Psoas muscle (tissue), 8 donors: ENCODE data around the gene DYNC1LI1. TPM values are rescaled to one million over a fixed set of nuclear protein-coding genes. Genes with fewer than 3 reads are reported as not detected.

Experiments
- ATAC-seq, 4 donors: fragments of 200-7000 bp; cut with Tn5 transposase; one replicate each; pipeline ENCODE4 v1.9.1; 2020; ENCODE audit warnings: moderate library complexity in 3 of 4, mild to moderate bottlenecking in 2 of 4
- DNase-seq, 2 donors: peaks; one replicate each; pipeline ENCODE4 v3.0.0-alpha.2; 2020
- H3K27ac ChIP-seq: fragments of 200-600 bp; one replicate; pipeline ENCODE4 v1.8.0; 2022
- H3K27me3 ChIP-seq, 3 donors: fragments of 200-600 bp in 1 of 3; one replicate each; pipeline versions ENCODE4 v1.6.1 to v1.8.0; 2013 to 2022; ENCODE audit warnings: low read length in 2 of 3, mild to moderate bottlenecking in 2 of 3, moderate library complexity in 1 of 3; ENCODE audit not compliant: insufficient read depth in 3 of 3
- H3K36me3 ChIP-seq, 2 donors: fragments of 200-600 bp in 1 of 2; one replicate each; pipeline versions ENCODE4 v1.6.1 to v1.8.0; 2013 to 2022; ENCODE audit warnings: low read depth in 1 of 2, mild to moderate bottlenecking in 1 of 2, moderate library complexity in 1 of 2; ENCODE audit not compliant: insufficient read depth in 1 of 2
- H3K4me1 ChIP-seq: fragments of 200-600 bp; one replicate; pipeline ENCODE4 v1.8.0; 2022
- H3K4me3 ChIP-seq: fragments of 200-600 bp; one replicate; pipeline ENCODE4 v1.8.0; 2022; ENCODE audit warnings: mild to moderate bottlenecking
- H3K9me3 ChIP-seq: fragments of 200-600 bp; one replicate; pipeline ENCODE4 v1.8.0; 2022
- CTCF ChIP-seq: fragments of 200-600 bp; IDR thresholded peaks from one replicate; pipeline ENCODE4 v1.8.0; 2022; ENCODE audit warnings: antibody characterized with exemption
- WGBS, 3 donors: extraction: QIAGEN DNeasy Blood & Tissue Kit; methylation state at CpG; one replicate each; pipeline versions ENCODE4 v1.1.6 to v1.1.7; 2013; 5-methylcytosine and 5-hydroxymethylcytosine counted together
- intact Hi-C, 2 donors: fragments of 100-400 bp; cut with DNase I; formaldehyde crosslinking; loops; one replicate each; pipeline versions ENCODE4 v1.11.0 to v1.14.2; 2022
- polyA plus RNA-seq, 3 donors: library from polyadenylated mRNA; stranded (reverse); fragments of 200-250 nt; gene quantifications; one replicate each; pipeline ENCODE4 v1.2.3, GENCODE V29; 2013
- total RNA-seq, 4 donors: library from RNA; stranded (reverse); fragmentation: NEBNext Ultra II Directional in 2 of 4; extraction: Animal tissue kit (Norgen Biotek cat#: 25700) in 2 of 4; gene quantifications; one replicate each; pipeline versions ENCODE4 v1.2.1 to v1.2.4, GENCODE V29; 2021 to 2023
- donor health status: healthy with polysubstance abuse.
- donor health status: DM: no; HTN: no; CAD: no; lungs with moderate emphysema.
- donor health status: Bipolar disorder and iron deficiency.
- donor health status: healthy.
- donor health status: DM: yes; HTN: yes; CAD: no.
- donor health status: DM: no; HTN: no; CAD: no.
- donor health status: DM: no; HTN: no; CAD: no.
- donor health status: DM: yes; HTN: yes; CAD: no.

The DYNC1LI1 gene
- total and polyA plus RNA-seq, 7 donors = 37.4 to 56.8 (median 47.3) TPM

- intact Hi-C loops = loop anchor here (2.0 to 5.0 kb wide), 2 partner anchors 154 to 158 kb away; no protein-coding TSS in a partner anchor
- H3K4me1 ChIP-seq = no peaks in the 10 kb centered on the region
- no peak for TF ChIP-seq CTCF
- H3K27ac ChIP-seq = no peak overlapping the region
- H3K27me3 ChIP-seq = no peaks in the 10 kb centered on the region
- no peak for DNase-seq
- ATAC-seq = no peak
- no peak overlapping the region for H3K4me3 ChIP-seq
- no peaks in the 10 kb centered on the region for H3K9me3 ChIP-seq
- WGBS, 3 donors = 50 to 63% (median 58%) methylated on average over 7 of the region's 7 CpGs
- H3K36me3 ChIP-seq = no peaks in the 10 kb centered on the region
Observed at GRCh38 chr3:32508711-32509110, 61.9 kb downstream of the DYNC1LI1 start.

- no peaks in the 10 kb centered on the region for H3K9me3 ChIP-seq
- no peak overlapping the region for H3K4me3 ChIP-seq
- TF ChIP-seq CTCF = no peak
- intact Hi-C loops = loop anchor here in 1 of 2 donors (5.0 kb wide), 1 partner anchor 156 kb away; no protein-coding TSS in a partner anchor
- peaks cover 11% of the 10 kb centered on the region for H3K4me1 ChIP-seq
- WGBS, 3 donors = 68 to 78% (median 75%) methylated on average over 4 of the region's 4 CpGs
- no peak overlapping the region for H3K27ac ChIP-seq
- DNase-seq (no peak), ATAC-seq (no peak)
- H3K36me3 ChIP-seq = no peaks in the 10 kb centered on the region
- H3K27me3 ChIP-seq = no peaks in the 10 kb centered on the region
Observed at GRCh38 chr3:32506466-32506865, 64.2 kb downstream of the DYNC1LI1 start.

- TF ChIP-seq CTCF = no peak
- H3K9me3 ChIP-seq = no peaks in the 10 kb centered on the region
- ATAC-seq = peak in 2 of 4 donors; percentile 2
- 2 to 3% (median 2%) methylated on average over 6 of the region's 6 CpGs for WGBS, 3 donors
- H3K4me3 ChIP-seq = peak overlapping the region; percentile 98
- DNase-seq = no peak
- no peaks in the 10 kb centered on the region for H3K27me3 ChIP-seq
- intact Hi-C loops = loop anchor here in 1 of 2 donors (5.0 kb wide), 1 partner anchor 69 kb away; the partner anchor contains the start of gene DYNC1LI1
- H3K36me3 ChIP-seq = no peaks in the 10 kb centered on the region
- peaks cover 15% of the 10 kb centered on the region for H3K4me1 ChIP-seq
- H3K27ac ChIP-seq = peak overlapping the region; percentile 98
Observed at GRCh38 chr3:32502946-32503286, 67.7 kb downstream of the DYNC1LI1 start.

- WGBS, 3 donors = 0 to 1% (median 1%) methylated on average over 45 to 61 of the region's 61 CpGs
- Histone ChIP-seq H3K4me1 (peaks cover 15% of the 10 kb centered on the region), H3K27ac (peak within 1 kb of the TSS; percentile 98), H3K4me3 (peak within 1 kb of the TSS; percentile 98), H3K9me3 (no peaks in the 10 kb centered on the region), H3K27me3 (no peaks in the 10 kb centered on the region), H3K36me3 (no peaks in the 10 kb centered on the region)
- ATAC-seq (peak; percentile 95 to 99 (median 96)), DNase-seq (peak; percentile 82 to 90)
- no peak for TF ChIP-seq CTCF
- intact Hi-C loops = loop anchor here in 1 of 2 donors (5.0 kb wide), 1 partner anchor 70 kb away; the partner anchor contains the start of gene DYNC1LI1
Observed at GRCh38 chr3:32502118-32502945, 68.3 kb downstream of the DYNC1LI1 start, which contains the start of gene CMTM6. CMTM6 (minus strand) TSS chr3:32502852; CDS start chr3:32502745, 107 bp downstream.
